NCI-H1417 treated with DMSO at 0.1 percent for 48 hours (cell line): ENCODE results near the gene PLCH1.
A peak's percentile ranks its signal among the peaks of the same experiment; 100 is the strongest.
"Not testable (repeated sequence)": the region's sequence is repeated elsewhere in the genome, so short reads cannot be mapped to it uniquely, and the experiment has no call there.

ENCODE experiments used
- DNase-seq: peaks from one replicate; lab custom pipeline; 2025; lab: John Stamatoyannopoulos, UW

The PLCH1 gene

DNA sequence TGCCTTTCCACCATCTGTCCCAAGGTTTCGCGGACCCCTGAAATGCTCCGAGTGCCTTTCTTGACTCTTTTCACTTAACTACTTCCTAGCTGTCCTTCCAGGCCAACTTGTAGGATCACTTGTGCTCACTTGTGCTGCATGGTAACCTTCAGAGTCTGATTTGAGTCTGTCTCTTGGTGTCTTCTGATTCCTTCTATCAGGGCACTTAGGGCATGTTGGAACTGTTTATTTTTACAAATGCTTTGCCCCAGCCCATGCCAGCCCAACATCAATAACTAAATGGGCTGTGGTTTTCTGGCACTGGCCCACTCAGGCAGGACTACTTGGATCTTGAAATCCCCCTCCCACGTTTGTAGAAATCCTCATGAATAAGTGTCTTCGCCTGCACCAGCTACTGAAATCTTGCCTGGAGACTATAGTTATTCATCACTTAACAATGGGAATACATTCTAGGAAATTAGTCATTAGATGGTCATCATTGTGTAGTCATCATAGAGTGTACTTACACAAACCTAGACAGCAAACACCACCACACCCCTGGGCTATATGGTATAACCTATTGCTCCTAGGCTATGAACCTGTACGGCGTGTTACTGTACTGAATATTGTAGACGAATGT is 328.3 kb downstream of the PLCH1 start:
- no peak for DNase-seq

DNA sequence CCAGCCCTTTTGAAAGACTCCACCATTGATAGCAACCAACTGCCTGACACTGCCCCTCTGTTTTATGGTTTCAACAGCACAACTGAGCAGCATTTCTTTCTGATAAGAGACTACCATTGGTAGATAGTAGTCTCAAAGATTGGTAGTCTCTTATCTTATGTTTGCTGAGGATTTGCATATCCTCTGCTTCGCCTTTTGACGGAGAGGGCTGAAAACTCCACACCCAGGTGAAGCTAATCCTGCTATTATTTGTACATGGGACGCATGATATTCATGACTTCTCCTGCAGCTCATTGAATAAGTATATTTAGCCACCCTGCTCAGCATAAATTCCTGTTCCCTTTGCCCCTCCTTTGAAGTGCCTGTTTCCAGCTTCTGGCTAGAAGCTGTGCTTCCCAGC is 332.0 kb downstream of the PLCH1 start:
- DNase-seq: no peak

DNA sequence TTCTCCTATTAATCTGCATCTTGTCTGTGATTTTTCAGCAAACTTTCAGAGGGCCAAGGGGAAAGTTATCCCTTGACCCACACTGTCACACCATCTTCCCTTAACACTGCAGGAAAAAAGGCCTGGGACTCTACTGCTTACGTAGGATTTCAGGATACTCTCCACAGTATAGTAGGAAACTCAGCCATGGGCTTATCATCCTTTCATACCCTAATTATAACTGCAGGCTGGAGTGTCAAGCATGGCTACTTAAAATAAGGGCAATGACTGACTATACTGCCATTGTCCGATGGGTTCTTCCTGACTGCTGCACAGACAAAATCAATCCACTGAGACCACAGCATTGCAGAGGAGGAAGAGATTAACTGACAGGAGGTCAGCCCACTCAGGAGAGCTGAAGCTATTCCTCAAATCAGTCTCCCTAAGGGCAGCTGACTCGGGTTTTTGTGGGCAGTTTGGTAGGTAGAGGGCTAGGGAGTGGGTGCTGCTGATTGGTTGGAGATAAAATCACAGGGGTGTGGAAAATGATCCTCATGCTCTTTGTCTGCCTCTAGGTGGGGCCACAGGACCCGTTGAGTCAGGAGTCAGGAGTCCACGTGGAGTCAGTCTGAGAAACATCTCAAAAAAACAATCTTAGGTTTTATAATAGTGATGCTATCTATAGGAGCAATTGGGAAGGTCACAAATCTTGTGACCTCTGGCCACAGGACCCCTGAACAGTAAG is 333.2 kb downstream of the PLCH1 start:
- DNase-seq: no peak

DNA sequence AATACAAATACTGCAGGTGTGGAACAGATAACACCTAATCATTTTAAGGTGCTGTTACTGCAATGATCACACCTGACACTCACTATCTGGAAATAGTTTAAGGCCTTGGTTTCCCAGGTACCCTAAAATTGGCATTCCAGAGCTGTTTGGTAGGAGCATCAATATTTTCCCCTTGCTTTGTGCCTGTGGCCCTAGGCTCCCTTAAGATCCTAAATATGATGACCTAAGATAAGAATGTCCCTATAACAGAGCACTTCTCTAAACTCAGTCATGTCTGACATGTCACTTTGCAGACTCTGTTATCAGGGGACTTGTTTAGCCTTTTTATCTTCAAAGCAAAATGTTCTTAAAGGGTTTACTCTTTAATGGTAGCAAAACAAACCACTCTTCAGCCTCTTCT is 335.5 kb downstream of the PLCH1 start:
- DNase-seq: no peak

DNA sequence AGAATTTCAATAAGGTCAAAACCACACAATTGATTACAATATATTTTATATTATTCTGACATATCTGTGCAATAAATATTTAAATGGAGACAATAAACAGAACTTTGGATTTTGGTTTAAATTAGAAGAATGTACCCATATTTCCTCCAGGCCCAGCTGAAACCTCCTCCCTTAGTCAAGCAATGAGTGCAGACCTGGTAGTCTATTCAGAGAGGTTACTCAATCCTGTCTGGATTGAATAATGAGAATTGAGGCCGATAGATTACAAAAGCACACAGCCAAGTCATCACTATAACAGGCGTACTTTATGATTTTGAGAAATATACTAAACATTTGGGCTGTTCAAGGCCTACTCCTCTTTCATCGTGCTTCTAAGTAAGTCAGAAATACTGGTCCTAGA is 336.9 kb downstream of the PLCH1 start:
- no peak for DNase-seq

DNA sequence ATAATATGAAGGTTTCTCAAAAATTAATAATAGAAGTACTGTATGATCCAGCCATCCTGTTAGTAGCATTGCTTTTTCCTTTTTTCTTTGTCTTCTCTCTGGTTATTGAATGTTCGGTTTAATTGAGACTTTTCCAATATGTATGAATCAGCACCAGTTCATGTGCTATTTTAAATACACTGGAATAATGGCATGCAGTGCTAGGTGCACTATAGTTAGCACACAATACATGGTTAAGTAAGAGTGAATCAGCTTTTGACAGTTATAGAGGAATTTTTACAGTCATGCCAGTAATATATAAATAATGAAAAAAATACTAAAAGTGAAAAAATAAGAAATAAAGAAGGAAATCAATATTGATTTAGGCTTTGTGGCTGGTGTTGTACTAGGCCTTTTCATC is 337.5 kb downstream of the PLCH1 start:
- DNase-seq: no peak

DNA sequence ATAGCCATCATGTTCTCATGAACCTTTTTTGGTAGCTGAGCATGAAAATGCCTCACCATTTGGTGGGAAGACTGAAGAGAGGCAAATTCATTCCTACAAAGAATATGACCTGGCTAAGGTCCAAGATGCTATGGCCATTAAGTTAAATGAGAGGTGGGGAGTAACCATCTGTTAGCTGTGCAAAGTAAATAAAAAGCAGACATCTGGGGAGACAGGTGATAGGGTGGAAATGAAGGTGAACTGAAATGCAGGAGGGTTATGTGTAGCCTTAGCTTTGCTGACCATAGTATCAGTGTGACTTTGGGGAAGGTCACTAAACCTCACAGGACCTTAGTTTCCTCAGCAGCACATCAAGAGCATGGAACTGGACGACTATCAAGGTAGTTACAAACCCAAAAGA is 340.4 kb downstream of the PLCH1 start:
- DNase-seq: peak; percentile 46

DNA sequence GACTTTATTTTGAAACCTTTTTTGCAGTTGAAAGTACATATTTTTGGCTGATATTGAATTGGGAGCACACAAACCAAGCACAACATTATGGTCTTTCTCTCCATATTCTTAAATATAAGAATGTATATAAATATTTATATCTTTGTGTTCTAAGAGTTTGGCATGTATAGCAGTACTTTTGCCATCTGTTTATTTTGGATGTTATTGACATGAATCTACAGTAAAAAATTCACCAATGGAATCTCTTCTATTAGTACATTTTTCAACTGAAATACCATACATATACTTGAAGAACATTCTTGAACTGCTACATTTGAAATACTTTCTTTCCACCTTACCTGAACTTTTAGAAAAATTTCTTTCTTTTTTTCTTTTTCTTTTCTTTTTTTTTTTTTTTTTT is 342.2 kb downstream of the PLCH1 start:
- DNase-seq: no peak

DNA sequence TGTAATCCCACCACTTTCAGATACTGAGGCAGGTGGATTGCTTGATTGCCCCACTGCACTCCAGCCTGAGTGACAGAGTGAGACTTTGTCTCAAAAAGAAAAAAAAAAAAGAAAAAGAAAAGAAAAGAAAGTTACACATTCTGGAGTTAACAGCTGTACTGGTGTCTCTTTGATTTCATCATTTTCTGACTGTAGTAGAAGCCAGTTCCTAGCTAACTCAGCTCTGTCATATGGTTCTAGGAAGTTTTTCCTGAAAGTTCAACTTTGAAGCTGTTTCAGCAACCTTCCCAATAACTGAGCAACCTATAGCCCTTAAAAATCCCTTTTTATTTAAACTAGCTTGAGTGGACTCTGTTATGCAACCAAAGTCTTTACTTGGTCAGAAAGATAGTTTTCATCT is 346.8 kb downstream of the PLCH1 start:
- DNase-seq: no peak

DNA sequence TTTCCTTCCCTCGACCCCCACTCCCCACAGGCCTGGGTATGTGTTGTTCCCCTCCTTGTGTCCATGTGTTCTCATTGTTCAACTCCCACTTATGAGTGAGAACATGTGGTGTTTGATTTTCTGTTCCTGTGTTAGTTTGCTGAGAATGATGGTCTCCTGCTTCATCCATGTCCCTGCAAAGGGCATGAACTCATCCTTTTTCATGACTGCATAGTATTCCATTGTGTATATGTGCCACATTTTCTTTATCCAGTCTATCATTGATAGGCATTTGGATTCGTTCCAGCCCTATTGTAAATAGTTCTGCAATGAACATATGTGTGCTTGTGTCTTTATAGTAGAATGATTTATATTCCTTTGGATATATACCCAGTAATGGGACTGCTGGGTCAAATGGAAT is 350.0 kb downstream of the PLCH1 start:
- DNase-seq: not testable (repeated sequence)

DNA sequence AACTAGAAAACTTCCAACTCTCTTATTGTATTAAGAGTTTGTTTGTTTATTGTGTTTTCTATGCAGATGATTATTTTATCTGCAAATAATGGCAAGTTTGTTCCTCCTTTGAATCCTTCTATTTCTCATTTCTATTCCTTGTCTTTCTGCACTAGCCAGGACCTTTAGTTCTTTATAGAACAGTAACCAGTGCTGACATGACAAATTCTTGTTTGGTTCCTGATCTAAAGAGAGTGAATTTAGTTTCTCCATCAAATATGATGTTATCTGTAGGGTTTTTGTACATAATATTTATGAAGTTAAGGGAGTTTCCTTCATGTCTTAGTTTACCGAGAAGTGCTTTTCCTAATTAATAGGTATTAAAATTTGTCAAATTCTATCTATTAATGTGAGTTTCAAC is 350.6 kb downstream of the PLCH1 start:
- DNase-seq: no peak

DNA sequence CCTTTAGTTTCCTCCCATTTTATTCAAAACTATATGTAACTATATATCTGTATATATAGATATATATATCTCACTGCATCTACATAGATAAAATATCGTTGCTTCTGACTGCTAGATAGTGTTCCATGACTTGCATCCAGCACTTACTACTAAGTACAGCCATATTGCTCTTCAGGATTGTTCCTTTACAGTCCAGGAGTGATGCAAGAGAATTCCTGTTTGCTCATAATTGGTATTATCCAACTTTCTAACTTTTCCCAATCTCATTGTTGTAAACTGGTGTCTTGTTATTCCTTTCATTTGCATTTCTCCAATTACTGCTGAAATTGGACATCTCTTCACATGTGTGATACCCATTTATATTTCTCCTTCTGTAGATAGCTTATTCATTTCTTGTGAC is 351.6 kb downstream of the PLCH1 start:
- no peak for DNase-seq

DNA sequence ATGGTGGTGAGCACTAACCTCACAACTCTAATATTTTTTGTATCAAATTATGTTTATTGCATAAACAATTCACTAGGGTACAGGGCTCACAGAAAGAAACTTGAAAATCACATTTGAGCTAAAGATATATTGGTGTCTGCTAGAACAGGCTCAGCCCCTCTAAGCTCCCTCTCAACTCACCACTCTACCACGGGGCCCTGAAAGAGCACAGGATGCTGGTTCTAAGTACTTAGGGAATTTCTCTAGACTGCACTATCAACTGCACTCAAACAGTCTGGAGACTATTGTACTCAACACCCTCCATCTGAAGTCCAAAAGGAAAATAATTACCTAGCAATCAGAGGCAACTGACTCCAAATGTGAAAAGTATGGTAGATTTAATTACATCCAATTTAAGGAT is 352.7 kb downstream of the PLCH1 start:
- DNase-seq: no peak

DNA sequence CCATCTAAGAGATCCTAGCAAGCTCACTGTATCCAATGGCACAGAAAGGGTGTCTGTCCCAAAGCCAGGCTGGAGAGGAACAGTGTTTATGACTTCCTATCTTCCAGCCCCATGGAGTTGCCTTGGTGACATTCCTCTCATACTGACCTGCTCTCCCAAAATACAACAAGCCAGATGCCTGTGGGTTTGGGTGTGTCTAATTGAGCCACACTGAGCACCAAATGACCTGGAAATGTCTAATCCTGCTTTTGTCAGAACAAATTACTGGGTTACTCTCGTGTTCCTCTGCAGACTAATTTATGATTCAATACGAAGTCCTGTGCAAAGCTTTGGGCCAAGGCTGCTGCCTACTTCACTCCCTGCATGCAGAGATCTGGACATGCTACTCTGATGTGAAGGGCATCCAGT is 353.3 kb downstream of the PLCH1 start:
- DNase-seq: no peak

DNA sequence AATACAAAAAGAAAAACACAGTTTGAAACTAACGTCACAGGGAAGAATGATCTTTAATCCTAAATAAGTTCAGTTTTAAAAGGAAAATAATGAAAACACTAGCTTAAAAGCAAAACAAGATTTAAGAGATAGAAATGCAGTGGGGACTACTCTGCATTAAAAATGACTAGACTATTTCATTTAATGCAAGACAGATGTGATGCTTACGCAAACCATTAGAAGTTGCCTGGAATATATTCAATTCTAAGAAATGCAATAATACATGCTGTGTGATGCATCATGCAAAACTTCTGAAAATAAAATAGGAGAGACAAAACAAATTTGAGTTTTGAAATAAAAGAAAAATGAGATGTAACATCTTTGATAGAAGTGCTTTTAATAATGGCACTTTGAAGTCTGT is 353.8 kb downstream of the PLCH1 start:
- DNase-seq: no peak

DNA sequence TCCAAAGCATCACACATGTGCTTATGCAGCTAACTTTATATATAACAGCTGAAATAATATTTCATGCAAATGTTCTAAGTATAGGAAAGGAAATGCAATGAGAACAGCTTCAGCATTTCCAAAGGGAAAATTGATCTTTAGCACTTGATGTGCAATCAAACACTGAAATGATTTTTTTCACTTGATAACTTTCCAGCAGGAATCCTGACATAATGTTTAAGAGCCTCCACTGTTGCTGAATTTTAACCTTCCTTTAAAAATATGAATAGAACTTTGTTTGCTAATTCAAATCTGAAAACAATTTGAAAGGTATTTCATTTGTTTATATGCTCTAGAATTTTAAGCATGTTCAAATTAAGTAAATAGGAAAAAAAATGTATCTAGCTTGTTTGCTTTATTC is 354.5 kb downstream of the PLCH1 start:
- DNase-seq: no peak

DNA sequence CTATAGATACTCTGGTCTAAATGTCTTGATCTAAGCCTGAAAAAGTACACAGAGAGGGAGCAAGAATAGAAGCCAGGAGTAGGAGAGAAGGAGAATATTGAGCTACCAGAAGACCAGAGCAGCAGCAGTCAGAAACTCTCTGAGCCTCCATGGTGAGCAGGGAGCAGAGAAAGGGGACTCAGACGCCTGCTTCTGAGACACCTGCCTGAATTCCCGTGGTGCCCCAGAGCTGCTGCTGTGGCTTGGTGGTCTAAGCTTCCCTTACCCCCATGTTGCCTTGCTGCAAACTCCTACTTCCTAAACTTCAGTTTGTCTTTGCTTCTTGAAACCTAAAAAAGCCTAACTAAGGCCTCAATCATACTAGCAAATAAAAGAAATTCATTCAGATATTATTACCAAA is 356.5 kb downstream of the PLCH1 start:
- no peak for DNase-seq

DNA sequence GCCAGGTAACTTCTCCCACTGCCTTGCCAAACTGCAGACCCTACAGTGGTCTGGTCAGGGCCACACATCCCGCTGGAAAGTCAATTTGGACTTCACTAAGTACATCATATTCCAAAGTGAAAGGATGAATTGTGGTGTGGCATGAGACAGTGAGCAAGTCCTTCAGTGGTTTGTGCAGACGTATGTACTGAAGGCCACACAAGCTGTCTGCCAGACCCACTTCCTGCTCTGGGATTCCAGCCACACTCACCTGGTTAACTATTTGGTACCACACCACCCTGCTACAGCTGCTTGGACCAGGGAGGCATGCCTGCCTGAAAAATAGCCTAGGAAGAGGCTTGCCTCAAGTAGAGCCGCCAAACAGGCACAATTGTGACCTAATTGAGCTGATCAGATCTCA is 357.3 kb downstream of the PLCH1 start:
- no peak for DNase-seq

DNA sequence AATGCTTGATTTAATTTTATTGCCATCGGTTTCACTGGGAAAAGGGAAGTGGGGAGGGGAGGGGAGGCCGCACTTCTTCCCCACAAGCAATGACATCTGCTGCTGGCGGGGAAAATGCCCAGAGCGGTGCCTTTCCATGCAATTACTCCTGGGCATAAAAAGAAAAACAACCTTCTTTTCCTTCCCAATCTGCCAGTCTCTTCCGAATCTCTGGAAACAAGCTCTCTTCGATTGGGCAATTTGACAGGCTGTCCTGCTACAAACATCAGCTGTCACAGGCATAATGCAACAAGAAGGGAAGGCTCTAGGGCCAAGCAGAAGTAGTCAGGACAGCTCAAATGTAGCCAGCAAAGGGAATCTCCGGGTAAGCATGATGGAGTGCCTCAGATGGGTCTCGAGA is 358.0 kb downstream of the PLCH1 start:
- DNase-seq: no peak

DNA sequence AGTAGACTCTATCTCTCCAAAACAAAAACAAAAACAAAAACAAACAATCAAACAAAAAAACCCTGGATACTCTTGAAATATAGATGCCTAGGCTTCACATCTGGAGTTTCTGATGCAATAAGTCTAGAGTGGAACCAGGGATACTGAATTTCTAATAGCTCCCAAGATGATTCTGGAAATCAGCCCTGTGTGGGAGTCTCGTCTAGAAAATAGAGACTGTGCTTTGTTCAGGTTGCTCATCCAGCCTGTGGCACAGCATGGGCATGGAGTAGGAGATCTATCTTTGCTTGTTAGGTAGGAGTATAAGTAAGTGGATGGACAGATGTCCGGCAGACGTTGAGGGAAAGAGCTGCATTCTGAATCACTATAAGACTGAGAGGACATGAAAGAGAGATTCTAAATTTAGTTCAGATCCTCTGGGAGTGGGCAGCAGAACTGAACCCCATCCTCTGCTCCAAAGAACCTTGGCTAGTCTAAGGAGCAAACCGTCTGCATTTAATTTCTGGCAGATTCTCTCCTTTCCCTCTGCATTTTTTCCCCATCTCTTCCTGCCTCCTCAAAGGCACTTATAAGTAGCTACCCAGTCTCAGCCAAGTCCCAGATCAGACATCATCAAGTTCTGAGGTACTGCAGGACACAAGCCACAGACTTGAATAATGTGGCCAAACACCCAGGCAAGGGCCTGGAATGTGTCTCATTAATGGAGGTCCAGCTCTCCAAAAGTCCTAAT is 358.8 kb downstream of the PLCH1 start:
- no peak for DNase-seq

DNA sequence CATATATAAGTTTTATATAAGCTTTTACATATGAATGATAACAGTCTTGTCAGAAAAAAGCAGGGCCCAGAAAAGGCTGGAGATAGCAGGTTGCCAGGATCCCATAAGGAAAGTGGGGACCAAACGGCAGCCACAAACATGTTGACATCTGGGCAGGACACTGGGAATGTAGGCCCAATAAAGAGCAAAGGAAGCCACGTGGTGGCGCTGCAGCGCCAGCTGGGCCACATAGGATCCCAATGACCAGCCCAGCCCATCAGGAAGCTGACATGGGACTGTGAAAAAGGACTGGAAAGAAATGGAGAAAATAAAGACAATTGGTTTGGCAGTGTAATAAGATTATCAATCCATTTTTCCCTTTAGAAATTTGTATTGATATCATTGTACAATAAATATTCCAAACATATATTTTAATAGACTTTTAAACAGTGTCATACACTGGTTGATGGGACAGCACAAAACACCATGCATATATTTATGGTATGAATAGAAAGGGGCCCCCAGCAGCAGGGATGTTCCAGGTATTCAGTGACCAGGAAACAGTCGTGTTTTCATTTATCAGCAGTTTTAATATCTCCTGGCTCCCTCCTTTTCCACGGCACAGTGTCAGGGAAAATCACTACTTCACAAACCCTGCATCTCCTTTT is 362.4 kb downstream of the PLCH1 start:
- DNase-seq: peak; percentile 47

DNA sequence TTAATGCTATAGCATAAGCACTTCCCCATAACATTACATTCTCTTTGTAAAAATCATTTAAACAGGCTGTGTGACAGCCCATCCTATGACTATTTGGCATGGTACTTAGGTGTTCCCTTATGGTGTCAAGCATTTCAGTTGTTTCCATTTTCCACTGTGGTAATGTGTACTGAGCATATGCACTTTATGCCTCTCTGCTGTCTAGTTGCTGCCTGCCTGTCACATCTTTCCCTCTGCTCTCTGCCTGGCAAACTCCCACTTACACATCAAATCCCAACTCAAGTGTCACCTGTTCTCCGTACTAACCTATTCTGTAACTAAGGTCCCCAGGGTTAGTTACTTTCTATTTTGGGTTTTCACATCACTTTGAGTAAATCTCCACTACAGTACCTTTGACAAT is 367.0 kb downstream of the PLCH1 start:
- no peak for DNase-seq

DNA sequence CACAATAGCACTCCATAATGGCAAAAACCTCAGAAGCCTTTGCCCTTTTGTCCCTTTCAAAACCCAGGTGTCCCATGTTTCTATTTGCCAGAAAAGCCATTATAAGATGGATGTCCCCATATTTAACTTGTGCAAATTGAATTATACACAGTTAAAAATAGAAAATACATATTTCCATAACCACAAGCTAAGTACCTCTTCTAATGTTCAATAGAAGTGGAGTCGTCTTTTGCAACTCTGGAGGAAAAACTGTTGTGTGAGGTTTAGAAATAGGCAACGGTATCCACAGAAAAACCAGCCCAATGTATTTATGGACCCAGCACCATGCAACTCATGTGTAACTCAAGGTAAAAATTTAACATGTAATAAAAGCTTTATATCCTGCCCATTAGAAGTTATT is 367.8 kb downstream of the PLCH1 start:
- no peak for DNase-seq
